ENCODE data around the gene AKAP13.
A peak's percentile ranks its signal among the peaks of the same experiment; 100 is the strongest.

Gene AKAP13

GRCh38 chr15:85597155-85597815, 216.9 kb downstream of the AKAP13 start:
- H3K27me3 Mint-ChIP-seq (ENCODE audit: low read depth): no peaks in the 10 kb centered on the region
- peaks cover 58% of the 10 kb centered on the region for H3K4me1 Mint-ChIP-seq
- peak overlapping the region; percentile 16 to 60 (median 34) for H3K27ac Mint-ChIP-seq
- H3K4me3 Mint-ChIP-seq: no peak overlapping the region
- H3K9me3 Mint-ChIP-seq: no peaks in the 10 kb centered on the region
- no peak for TF ChIP-seq CTCF (IDR thresholded peaks at IDR 0.05; ENCODE audit: unreplicated experiment in 3 of 3)
- H3K36me3 Mint-ChIP-seq (ENCODE audit: low read depth): no peaks in the 10 kb centered on the region

- TF ChIP-seq CTCF (IDR thresholded peaks at IDR 0.05; ENCODE audit: unreplicated experiment in 3 of 3): no peak
- Mint-ChIP-seq H3K36me3 (ENCODE audit: low read depth) (no peaks in the 10 kb centered on the region), H3K27me3 (ENCODE audit: low read depth) (no peaks in the 10 kb centered on the region), H3K9me3 (no peaks in the 10 kb centered on the region), H3K4me1 (peaks cover 55% of the 10 kb centered on the region), H3K4me3 (peak overlapping the region in 1 of 3 experiments; percentile 37), H3K27ac (peak overlapping the region; percentile 29 to 85 (median 60))
Measured at GRCh38 chr15:85598219-85598618, 217.8 kb downstream of the AKAP13 start.

GRCh38 chr15:85598718-85599398, 218.5 kb downstream of the AKAP13 start:
- peak overlapping the region; percentile 60 to 85 (median 61) for H3K27ac Mint-ChIP-seq
- peaks cover 55% of the 10 kb centered on the region for H3K4me1 Mint-ChIP-seq
- H3K4me3 Mint-ChIP-seq: no peak overlapping the region
- H3K9me3 Mint-ChIP-seq: no peaks in the 10 kb centered on the region
- H3K27me3 Mint-ChIP-seq (ENCODE audit: low read depth): no peaks in the 10 kb centered on the region
- TF ChIP-seq CTCF (IDR thresholded peaks at IDR 0.05; ENCODE audit: unreplicated experiment in 3 of 3): no peak
- H3K36me3 Mint-ChIP-seq (ENCODE audit: low read depth): peaks cover 3% of the 10 kb centered on the region

DNA sequence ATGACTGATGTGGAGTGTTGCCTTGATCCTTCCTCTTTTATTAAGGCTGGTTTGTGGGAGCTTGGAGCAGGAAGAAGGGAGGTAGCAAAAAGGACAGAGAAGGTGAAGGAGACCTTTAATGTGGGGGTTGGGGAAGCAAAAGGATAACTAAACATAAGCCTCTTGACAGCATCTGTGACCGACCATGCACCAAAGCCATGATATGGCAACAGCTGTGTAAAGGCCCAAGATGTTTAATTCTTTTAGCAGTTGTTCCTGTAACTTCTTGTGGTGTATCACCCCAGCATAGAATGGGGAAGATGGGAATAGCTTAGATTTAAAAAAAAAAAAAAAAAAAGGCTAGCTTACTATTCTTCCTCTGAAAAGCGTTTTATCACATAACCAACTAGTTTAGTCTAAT, 219.6 kb downstream of the AKAP13 start:
- no peak overlapping the region for H3K4me3 Mint-ChIP-seq
- peak overlapping the region in 2 of 3 experiments; percentile 60 to 68 for H3K27ac Mint-ChIP-seq
- H3K36me3 Mint-ChIP-seq (ENCODE audit: low read depth): peaks cover 5% of the 10 kb centered on the region
- peaks cover 57% of the 10 kb centered on the region for H3K4me1 Mint-ChIP-seq
- TF ChIP-seq CTCF (IDR thresholded peaks at IDR 0.05; ENCODE audit: unreplicated experiment in 3 of 3): no peak
- no peaks in the 10 kb centered on the region for H3K27me3 Mint-ChIP-seq (ENCODE audit: low read depth)
- no peaks in the 10 kb centered on the region for H3K9me3 Mint-ChIP-seq

DNA sequence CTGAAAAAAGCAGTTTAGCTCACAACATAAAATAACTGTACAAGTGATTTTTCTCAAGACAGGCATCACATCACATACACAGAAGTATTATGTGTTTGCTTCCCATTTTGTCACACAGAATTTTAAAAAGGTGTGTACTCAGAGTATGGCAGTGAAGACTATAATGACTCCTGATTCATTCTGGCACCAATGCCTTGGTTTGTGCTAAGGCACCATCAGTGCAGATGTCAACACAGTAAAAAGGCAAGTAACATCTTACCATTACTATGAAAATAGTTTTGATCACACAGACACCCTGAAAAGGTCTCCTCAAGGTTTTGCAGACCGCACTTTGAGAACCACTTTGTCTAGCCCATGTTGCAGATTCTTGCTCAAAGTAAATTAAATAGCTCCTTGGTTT, 222.8 kb downstream of the AKAP13 start:
- Mint-ChIP-seq H3K4me3 (no peak overlapping the region), H3K9me3 (no peaks in the 10 kb centered on the region), H3K36me3 (ENCODE audit: low read depth) (peaks cover 8% of the 10 kb centered on the region), H3K4me1 (peaks cover 34% of the 10 kb centered on the region), H3K27me3 (ENCODE audit: low read depth) (no peaks in the 10 kb centered on the region), H3K27ac (no peak overlapping the region)
- no peak for TF ChIP-seq CTCF (IDR thresholded peaks at IDR 0.05; ENCODE audit: unreplicated experiment in 3 of 3)

- Mint-ChIP-seq H3K9me3 (no peaks in the 10 kb centered on the region), H3K27ac (no peak overlapping the region), H3K36me3 (ENCODE audit: low read depth) (peaks cover 8% of the 10 kb centered on the region), H3K27me3 (ENCODE audit: low read depth) (no peaks in the 10 kb centered on the region), H3K4me1 (peaks cover 28% of the 10 kb centered on the region), H3K4me3 (no peak overlapping the region)
- no peak for TF ChIP-seq CTCF (IDR thresholded peaks at IDR 0.05; ENCODE audit: unreplicated experiment in 3 of 3)
Measured at GRCh38 chr15:85603703-85604102, 223.3 kb downstream of the AKAP13 start.
